Stimulated activated CD8-positive, alpha-beta memory T cell treated with anti-CD3 and anti-CD28 coated beads, Interleukin-12 subunit alpha, Interleukin-12 subunit beta, amount 100 ng/mL, for 4 hours (primary cell): Measurements from ENCODE around the gene PNMA1.

Experiments used
- DNase-seq: peaks from one replicate; pipeline ENCODE4 v3.0.0-alpha.2; 2020; ENCODE audit warnings: low read depth

PNMA1 gene

DNA sequence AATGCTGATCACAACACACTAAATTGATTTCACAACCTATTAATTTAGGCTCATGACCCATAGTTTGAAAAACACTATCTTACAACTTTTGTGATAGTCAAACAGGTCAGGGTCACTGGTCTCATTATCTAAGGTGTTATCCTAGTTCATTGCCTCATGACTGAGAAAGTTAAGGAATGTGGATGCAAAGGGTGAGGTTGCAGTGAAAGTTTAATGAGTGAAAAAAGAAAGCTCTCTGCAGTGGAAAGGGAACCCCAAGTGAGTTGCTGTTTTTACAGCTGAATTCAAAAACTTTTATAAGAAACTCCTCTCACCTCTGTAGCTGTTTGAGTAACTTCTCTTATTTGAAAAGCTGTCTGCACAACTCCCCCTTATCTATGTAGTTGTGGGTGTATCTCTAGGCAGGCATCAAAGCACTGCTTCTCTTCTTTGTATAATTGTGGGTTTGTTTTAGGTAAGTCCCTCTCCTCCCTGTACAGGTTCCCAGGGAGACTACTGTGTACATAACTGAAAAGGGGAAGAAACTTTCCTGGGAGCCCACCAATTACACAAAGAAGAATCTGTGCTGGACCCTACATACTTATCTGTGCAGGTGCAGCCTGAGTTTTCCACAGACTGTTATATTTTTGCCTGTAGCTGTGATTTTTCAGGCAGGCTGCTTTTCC, 50.5 kb downstream of the PNMA1 start:
- no peak for DNase-seq

DNA sequence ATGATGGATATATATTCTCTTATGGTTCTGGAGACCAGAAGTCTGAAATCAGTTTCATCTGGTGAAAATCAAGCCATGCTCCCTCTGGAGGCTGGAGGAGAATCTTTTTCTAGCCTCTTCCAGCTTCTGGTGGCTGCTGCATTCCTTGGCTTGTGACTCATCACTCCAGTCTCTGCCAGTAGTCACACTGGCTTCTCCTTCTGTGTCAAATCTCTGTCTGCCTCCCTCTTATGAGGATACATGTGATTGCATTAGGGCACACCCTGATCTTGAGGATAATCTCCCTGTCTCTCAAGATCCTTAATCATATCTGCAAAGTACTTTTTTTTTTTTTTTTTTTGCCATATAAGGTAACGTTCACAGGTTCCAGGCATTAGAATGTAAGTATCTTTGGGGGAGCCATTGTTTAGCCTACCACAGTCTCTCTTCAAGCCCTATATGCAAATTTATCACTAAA, 51.7 kb downstream of the PNMA1 start:
- DNase-seq: no peak

DNA sequence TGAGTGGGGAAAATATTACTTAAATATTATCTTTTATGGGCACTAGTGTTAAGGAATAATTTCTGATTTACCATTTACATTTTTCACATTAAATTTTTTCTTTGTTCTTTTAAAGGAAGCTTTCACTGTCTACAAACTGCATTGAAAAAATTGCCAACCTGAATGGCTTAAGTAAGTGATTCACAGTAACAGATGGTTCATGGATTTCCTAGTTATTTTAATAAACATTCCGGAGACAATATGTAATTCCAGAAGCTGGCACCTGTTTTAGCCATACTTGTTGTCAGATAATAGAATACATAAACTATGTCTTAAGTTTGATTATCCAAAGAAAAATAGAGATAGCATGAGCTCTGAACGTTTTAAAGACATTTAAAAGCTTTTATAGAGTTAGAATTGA, 52.3 kb downstream of the PNMA1 start:
- no peak for DNase-seq
